HEK293 (cell line): ENCODE results near the gene CRK.
A peak's percentile ranks its signal among the peaks of the same experiment; 100 is the strongest.

ENCODE experiments used
- FEZF1 ChIP-seq: fragments of 450-650 bp; formaldehyde crosslinking; IDR thresholded peaks from 2 replicates; pipeline ENCODE4 v1.5.1; 2016; ENCODE audit warnings: missing biosample characterization, missing genetic modification characterization
- MYNN ChIP-seq: fragments of 450-650 bp; formaldehyde crosslinking; IDR thresholded peaks from 2 replicates; pipeline ENCODE4 v1.5.1; 2016; ENCODE audit warnings: missing biosample characterization, missing genetic modification characterization, borderline replicate concordance
- SCRT2 ChIP-seq: fragments of 450-650 bp; formaldehyde crosslinking; IDR thresholded peaks from 2 replicates; pipeline ENCODE4 v1.5.1; 2016; ENCODE audit warnings: missing biosample characterization, missing genetic modification characterization
- YY2 ChIP-seq: fragments of 450-650 bp; formaldehyde crosslinking; IDR thresholded peaks from 2 replicates; pipeline ENCODE4 v1.5.1; 2016; ENCODE audit warnings: missing biosample characterization, missing genetic modification characterization
- ZFP3 ChIP-seq: fragments of 450-650 bp; formaldehyde crosslinking; IDR thresholded peaks from 2 replicates; pipeline ENCODE4 v1.5.1; 2016; ENCODE audit warnings: low read depth, missing biosample characterization, missing genetic modification characterization
- ZIC2 ChIP-seq: fragments of 450-650 bp; formaldehyde crosslinking; IDR thresholded peaks from 2 replicates; pipeline ENCODE4 v1.5.1; 2016; ENCODE audit warnings: missing biosample characterization, missing genetic modification characterization
- ZNF10 ChIP-seq: fragments of 450-650 bp; formaldehyde crosslinking; IDR thresholded peaks from 2 replicates; pipeline ENCODE4 v1.5.1; 2017; ENCODE audit warnings: missing biosample characterization, missing genetic modification characterization
- ZNF112 ChIP-seq: fragments of 450-650 bp; formaldehyde crosslinking; IDR thresholded peaks from 2 replicates; pipeline ENCODE4 v1.5.0; 2017; ENCODE audit warnings: missing biosample characterization, missing genetic modification characterization
- ZNF121 ChIP-seq: fragments of 450-650 bp; formaldehyde crosslinking; IDR thresholded peaks from 2 replicates; pipeline ENCODE4 v1.5.1; 2016; ENCODE audit warnings: missing biosample characterization, missing genetic modification characterization
- ZNF416 ChIP-seq: fragments of 450-650 bp; formaldehyde crosslinking; IDR thresholded peaks from 2 replicates; pipeline ENCODE4 v1.5.1; 2016; ENCODE audit warnings: missing biosample characterization, missing genetic modification characterization
- ZNF548 ChIP-seq: fragments of 450-650 bp; formaldehyde crosslinking; IDR thresholded peaks from 2 replicates; pipeline ENCODE4 v1.5.1; 2016; ENCODE audit warnings: missing biosample characterization, missing genetic modification characterization
- ZNF621 ChIP-seq: fragments of 450-650 bp; formaldehyde crosslinking; IDR thresholded peaks from 2 replicates; pipeline ENCODE4 v1.5.1; 2017; ENCODE audit warnings: missing biosample characterization, missing genetic modification characterization
- ZNF624 ChIP-seq: fragments of 450-650 bp; formaldehyde crosslinking; IDR thresholded peaks from 2 replicates; pipeline ENCODE4 v1.5.1; 2017; ENCODE audit warnings: missing biosample characterization, missing genetic modification characterization
- ZNF660 ChIP-seq: fragments of 450-650 bp; IDR thresholded peaks from 2 replicates; pipeline ENCODE4 v1.5.1; 2018; ENCODE audit warnings: missing biosample characterization, mild to moderate bottlenecking, missing genetic modification characterization
- ZNF677 ChIP-seq: fragments of 450-650 bp; IDR thresholded peaks from 2 replicates; pipeline ENCODE4 v1.5.0; 2018; ENCODE audit warnings: missing biosample characterization, mild to moderate bottlenecking, missing genetic modification characterization, moderate library complexity
- ZNF76 ChIP-seq: fragments of 450-650 bp; formaldehyde crosslinking; IDR thresholded peaks from 2 replicates; pipeline ENCODE4; 2016; ENCODE audit warnings: low read depth, missing biosample characterization, missing genetic modification characterization, borderline replicate concordance
- ZNF792 ChIP-seq: fragments of 450-650 bp; formaldehyde crosslinking; IDR thresholded peaks from 2 replicates; pipeline ENCODE4 v1.5.1; 2016; ENCODE audit warnings: missing biosample characterization, missing genetic modification characterization
- ZXDB ChIP-seq: fragments of 450-650 bp; formaldehyde crosslinking; IDR thresholded peaks from 2 replicates; pipeline ENCODE4 v1.5.1; 2016; ENCODE audit warnings: missing biosample characterization, missing genetic modification characterization
- TF ChIP-seq, protein P1 (sequence below): fragments of 450-650 bp; formaldehyde crosslinking; IDR thresholded peaks from 2 replicates; pipeline ENCODE4 v1.5.1; 2016; ENCODE audit warnings: missing biosample characterization, missing genetic modification characterization, borderline replicate concordance
- TF ChIP-seq, protein P2 (sequence below): fragments of 450-650 bp; formaldehyde crosslinking; conservative IDR thresholded peaks from 2 replicates; pipeline ENCODE4 v1.5.1; 2016; ENCODE audit warnings: low read depth, missing biosample characterization, missing genetic modification characterization
- TF ChIP-seq, protein P3 (sequence below): fragments of 450-650 bp; formaldehyde crosslinking; IDR thresholded peaks from 2 replicates; pipeline ENCODE4 v1.5.1; 2017; ENCODE audit warnings: missing biosample characterization, mild to moderate bottlenecking, missing genetic modification characterization, moderate library complexity
- TF ChIP-seq, protein P4 (sequence below): fragments of 450-650 bp; formaldehyde crosslinking; IDR thresholded peaks from 2 replicates; pipeline ENCODE4 v1.5.1; 2016; ENCODE audit warnings: missing biosample characterization, missing genetic modification characterization
- TF ChIP-seq, protein P5 (sequence below): fragments of 450-650 bp; formaldehyde crosslinking; IDR thresholded peaks from 2 replicates; pipeline ENCODE4 v1.5.1; 2016; ENCODE audit warnings: missing biosample characterization, missing genetic modification characterization

CRK gene

DNA sequence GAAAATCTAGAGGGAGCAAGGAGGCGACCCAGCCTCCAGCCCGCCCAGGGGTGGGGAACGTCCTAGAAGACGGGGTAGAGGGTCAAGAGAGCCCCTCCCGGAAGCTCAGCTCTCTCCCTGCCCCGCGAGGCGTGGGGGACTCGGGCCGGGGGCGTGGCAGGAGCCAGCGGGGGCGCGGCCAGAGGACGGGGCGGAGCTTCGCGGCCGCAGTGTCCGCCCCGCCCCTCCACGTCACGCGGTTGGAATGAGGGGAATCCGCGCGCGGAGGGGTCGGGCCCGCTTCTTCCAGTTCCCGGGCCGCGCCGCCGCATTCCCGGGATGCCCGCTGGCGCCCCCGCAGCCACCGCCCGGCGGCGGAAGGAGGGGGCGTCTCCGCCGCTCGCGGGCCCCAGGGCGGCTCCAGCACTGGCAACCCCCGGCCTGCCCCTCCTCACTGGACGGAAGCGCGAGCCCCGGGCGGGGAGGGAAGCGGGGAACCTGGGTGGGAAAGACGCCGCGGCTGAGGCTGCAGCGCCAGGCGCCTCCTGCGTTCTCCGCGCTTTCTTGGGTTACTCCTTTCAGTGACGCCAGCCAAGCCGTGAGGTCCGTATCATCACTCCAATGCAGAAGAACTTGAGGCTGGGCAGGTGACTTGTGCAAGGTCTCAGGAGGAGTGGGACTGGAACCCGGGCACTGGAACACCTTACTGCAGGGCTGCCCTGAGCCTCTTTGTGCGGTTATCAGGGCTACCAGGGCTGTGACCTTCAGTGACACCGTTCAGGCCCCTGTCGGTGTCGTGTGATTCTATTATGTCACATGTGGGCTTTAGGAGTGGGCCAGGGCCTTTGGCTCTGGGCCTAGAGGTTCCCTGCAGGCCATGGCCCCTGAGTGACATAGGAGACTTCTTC lies 32.1 kb upstream of the CRK start (continued):
- TF ChIP-seq, protein P1, sequence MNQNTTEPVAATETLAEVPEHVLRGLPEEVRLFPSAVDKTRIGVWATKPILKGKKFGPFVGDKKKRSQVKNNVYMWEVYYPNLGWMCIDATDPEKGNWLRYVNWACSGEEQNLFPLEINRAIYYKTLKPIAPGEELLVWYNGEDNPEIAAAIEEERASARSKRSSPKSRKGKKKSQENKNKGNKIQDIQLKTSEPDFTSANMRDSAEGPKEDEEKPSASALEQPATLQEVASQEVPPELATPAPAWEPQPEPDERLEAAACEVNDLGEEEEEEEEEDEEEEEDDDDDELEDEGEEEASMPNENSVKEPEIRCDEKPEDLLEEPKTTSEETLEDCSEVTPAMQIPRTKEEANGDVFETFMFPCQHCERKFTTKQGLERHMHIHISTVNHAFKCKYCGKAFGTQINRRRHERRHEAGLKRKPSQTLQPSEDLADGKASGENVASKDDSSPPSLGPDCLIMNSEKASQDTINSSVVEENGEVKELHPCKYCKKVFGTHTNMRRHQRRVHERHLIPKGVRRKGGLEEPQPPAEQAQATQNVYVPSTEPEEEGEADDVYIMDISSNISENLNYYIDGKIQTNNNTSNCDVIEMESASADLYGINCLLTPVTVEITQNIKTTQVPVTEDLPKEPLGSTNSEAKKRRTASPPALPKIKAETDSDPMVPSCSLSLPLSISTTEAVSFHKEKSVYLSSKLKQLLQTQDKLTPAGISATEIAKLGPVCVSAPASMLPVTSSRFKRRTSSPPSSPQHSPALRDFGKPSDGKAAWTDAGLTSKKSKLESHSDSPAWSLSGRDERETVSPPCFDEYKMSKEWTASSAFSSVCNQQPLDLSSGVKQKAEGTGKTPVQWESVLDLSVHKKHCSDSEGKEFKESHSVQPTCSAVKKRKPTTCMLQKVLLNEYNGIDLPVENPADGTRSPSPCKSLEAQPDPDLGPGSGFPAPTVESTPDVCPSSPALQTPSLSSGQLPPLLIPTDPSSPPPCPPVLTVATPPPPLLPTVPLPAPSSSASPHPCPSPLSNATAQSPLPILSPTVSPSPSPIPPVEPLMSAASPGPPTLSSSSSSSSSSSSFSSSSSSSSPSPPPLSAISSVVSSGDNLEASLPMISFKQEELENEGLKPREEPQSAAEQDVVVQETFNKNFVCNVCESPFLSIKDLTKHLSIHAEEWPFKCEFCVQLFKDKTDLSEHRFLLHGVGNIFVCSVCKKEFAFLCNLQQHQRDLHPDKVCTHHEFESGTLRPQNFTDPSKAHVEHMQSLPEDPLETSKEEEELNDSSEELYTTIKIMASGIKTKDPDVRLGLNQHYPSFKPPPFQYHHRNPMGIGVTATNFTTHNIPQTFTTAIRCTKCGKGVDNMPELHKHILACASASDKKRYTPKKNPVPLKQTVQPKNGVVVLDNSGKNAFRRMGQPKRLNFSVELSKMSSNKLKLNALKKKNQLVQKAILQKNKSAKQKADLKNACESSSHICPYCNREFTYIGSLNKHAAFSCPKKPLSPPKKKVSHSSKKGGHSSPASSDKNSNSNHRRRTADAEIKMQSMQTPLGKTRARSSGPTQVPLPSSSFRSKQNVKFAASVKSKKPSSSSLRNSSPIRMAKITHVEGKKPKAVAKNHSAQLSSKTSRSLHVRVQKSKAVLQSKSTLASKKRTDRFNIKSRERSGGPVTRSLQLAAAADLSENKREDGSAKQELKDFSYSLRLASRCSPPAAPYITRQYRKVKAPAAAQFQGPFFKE (tag by site-specific recombination): no peak
- no peak for TF ChIP-seq ZIC2 (tag by site-specific recombination)
- 0 out of 2 replicates have a peak, but pooled peaks have one; percentile 68 for TF ChIP-seq ZNF660 (tag by site-specific recombination)
- TF ChIP-seq, protein P2, sequence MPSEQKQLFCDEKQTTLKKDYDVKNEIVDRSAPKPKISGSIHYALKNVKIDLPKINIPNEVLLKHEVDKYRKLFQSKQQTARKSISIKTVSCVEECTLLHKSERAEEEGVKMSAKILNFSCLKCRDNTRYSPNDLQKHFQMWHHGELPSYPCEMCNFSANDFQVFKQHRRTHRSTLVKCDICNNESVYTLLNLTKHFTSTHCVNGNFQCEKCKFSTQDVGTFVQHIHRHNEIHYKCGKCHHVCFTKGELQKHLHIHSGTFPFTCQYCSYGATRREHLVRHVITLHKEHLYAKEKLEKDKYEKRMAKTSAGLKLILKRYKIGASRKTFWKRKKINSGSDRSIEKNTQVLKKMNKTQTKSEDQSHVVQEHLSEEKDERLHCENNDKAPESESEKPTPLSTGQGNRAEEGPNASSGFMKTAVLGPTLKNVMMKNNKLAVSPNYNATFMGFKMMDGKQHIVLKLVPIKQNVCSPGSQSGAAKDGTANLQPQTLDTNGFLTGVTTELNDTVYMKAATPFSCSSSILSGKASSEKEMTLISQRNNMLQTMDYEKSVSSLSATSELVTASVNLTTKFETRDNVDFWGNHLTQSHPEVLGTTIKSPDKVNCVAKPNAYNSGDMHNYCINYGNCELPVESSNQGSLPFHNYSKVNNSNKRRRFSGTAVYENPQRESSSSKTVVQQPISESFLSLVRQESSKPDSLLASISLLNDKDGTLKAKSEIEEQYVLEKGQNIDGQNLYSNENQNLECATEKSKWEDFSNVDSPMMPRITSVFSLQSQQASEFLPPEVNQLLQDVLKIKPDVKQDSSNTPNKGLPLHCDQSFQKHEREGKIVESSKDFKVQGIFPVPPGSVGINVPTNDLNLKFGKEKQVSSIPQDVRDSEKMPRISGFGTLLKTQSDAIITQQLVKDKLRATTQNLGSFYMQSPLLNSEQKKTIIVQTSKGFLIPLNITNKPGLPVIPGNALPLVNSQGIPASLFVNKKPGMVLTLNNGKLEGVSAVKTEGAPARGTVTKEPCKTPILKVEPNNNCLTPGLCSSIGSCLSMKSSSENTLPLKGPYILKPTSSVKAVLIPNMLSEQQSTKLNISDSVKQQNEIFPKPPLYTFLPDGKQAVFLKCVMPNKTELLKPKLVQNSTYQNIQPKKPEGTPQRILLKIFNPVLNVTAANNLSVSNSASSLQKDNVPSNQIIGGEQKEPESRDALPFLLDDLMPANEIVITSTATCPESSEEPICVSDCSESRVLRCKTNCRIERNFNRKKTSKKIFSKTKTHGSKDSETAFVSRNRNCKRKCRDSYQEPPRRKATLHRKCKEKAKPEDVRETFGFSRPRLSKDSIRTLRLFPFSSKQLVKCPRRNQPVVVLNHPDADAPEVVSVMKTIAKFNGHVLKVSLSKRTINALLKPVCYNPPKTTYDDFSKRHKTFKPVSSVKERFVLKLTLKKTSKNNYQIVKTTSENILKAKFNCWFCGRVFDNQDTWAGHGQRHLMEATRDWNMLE: no peak
- TF ChIP-seq ZNF112: no peak
- no peak for TF ChIP-seq ZNF624 (tag by site-specific recombination)
- TF ChIP-seq, protein P3, sequence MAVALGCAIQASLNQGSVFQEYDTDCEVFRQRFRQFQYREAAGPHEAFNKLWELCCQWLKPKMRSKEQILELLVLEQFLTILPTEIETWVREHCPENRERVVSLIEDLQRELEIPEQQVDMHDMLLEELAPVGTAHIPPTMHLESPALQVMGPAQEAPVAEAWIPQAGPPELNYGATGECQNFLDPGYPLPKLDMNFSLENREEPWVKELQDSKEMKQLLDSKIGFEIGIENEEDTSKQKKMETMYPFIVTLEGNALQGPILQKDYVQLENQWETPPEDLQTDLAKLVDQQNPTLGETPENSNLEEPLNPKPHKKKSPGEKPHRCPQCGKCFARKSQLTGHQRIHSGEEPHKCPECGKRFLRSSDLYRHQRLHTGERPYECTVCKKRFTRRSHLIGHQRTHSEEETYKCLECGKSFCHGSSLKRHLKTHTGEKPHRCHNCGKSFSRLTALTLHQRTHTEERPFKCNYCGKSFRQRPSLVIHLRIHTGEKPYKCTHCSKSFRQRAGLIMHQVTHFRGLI (tag by site-specific recombination): no peak
- no peak for TF ChIP-seq ZNF416 (tag by site-specific recombination)
- TF ChIP-seq, protein P4, sequence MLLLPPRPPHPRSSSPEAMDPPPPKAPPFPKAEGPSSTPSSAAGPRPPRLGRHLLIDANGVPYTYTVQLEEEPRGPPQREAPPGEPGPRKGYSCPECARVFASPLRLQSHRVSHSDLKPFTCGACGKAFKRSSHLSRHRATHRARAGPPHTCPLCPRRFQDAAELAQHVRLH (tag by site-specific recombination): no peak
- no peak for TF ChIP-seq ZNF548 (tag by site-specific recombination)
- no peak for TF ChIP-seq ZFP3 (tag by site-specific recombination)
- TF ChIP-seq ZNF792 (tag by site-specific recombination): no peak
- no peak for TF ChIP-seq SCRT2 (tag by site-specific recombination)
- 0 out of 2 replicates have a peak, but pooled peaks have one; percentile 35 for TF ChIP-seq ZNF10 (tag by site-specific recombination)
- TF ChIP-seq, protein P5, sequence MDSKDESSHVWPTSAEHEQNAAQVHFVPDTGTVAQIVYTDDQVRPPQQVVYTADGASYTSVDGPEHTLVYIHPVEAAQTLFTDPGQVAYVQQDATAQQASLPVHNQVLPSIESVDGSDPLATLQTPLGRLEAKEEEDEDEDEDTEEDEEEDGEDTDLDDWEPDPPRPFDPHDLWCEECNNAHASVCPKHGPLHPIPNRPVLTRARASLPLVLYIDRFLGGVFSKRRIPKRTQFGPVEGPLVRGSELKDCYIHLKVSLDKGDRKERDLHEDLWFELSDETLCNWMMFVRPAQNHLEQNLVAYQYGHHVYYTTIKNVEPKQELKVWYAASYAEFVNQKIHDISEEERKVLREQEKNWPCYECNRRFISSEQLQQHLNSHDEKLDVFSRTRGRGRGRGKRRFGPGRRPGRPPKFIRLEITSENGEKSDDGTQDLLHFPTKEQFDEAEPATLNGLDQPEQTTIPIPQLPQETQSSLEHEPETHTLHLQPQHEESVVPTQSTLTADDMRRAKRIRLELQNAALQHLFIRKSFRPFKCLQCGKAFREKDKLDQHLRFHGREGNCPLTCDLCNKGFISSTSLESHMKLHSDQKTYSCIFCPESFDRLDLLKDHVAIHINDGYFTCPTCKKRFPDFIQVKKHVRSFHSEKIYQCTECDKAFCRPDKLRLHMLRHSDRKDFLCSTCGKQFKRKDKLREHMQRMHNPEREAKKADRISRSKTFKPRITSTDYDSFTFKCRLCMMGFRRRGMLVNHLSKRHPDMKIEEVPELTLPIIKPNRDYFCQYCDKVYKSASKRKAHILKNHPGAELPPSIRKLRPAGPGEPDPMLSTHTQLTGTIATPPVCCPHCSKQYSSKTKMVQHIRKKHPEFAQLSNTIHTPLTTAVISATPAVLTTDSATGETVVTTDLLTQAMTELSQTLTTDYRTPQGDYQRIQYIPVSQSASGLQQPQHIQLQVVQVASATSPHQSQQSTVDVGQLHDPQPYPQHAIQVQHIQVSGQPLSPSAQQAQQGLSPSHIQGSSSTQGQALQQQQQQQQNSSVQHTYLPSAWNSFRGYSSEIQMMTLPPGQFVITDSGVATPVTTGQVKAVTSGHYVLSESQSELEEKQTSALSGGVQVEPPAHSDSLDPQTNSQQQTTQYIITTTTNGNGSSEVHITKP (tag by site-specific recombination): no peak
- TF ChIP-seq ZXDB (tag by site-specific recombination): no peak
- peak; percentile 45; the same call in 1 of the 2 replicates for TF ChIP-seq ZNF76 (tag by site-specific recombination)
- TF ChIP-seq MYNN (tag by site-specific recombination): no peak
- TF ChIP-seq YY2 (tag by site-specific recombination): no peak
- no peak for TF ChIP-seq ZNF677 (tag by site-specific recombination)
- no peak for TF ChIP-seq ZNF621
- no peak for TF ChIP-seq FEZF1 (tag by site-specific recombination)
- no peak for TF ChIP-seq ZNF121 (tag by site-specific recombination)
